ENCODE data around the gene CLDN24.

The CLDN24 gene

DNA sequence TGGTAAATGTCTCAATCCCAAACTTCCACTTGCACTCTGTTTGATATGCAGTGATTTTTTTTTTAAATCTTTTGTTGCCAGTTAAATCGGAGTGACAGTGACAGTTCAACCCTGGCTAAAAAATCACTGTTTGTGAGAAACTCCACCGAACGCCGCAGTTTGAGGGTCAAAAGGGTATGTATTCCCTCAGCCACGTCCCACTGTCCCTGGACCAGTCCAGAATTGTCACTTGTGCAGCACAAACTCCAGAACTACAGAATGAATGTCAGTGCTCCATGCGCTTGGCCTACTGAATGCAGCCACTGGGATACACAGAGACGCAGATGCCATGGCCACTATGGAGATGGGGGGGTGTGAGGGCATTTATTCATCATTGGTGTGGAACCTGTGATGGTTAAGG, 36.3 kb downstream of the CLDN24 start:
- H3K9ac ChIP-seq (ENCODE audit: low read length): no peak overlapping the region
- H3K4me3 ChIP-seq (ENCODE audit: insufficient read depth, low read length, poor library complexity, severe bottlenecking): no peak overlapping the region
- no peaks in the 10 kb centered on the region for H3K36me3 ChIP-seq (ENCODE audit: low read length)

DNA sequence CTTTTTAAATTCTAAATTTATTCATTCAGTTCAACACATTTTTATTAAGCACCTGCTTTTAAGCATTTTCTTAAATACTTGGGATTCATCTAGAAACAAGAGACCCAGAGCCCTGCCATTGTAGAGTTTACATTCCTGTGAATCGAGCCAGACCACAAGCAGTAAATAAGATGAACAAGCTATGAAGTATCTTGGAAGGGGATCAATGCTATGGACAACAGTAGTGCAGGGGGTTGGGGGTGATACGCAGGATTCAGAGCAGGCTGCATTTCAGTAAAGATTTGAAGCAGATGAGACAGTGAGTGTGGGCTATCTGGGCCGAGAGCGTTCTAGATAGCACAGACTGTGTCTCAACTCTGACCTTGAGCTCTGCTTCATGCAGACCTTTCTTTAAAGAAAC, 37.3 kb downstream of the CLDN24 start:
- Histone ChIP-seq H3K36me3 (ENCODE audit: low read length) (no peaks in the 10 kb centered on the region), H2AFZ (ENCODE audit: low read depth, low read length, severe bottlenecking) (no peak overlapping the region), H3F3A (ENCODE audit: insufficient read depth) (no peaks in the 10 kb centered on the region), H3K79me2 (ENCODE audit: insufficient read depth, low read length) (no peaks in the 10 kb centered on the region), H3K9me2 (replicated peaks; ENCODE audit: insufficient read depth, low read length) (no peaks in the 10 kb centered on the region), H4K20me1 (ENCODE audit: low read depth, low read length) (no peaks in the 10 kb centered on the region), H3K9ac (ENCODE audit: low read length) (no peak overlapping the region), H3K4me3 (ENCODE audit: insufficient read depth, low read length, poor library complexity, severe bottlenecking) (no peak overlapping the region), H3K27me3 (ENCODE audit: low read length) (no peaks in the 10 kb centered on the region), H3K9me3 (ENCODE audit: insufficient read depth, low read length) (no peaks in the 10 kb centered on the region), H3K4me2 (ENCODE audit: low read depth, low read length, poor library complexity, severe bottlenecking) (no peak overlapping the region), H3K27ac (ENCODE audit: low read depth, low read length) (no peak overlapping the region)
- no peak for TF ChIP-seq EZH2phosphoT487 (conservative IDR thresholded peaks at IDR 0.05; ENCODE audit: low read length)
- no peak for TF ChIP-seq CTCF (IDR thresholded peaks at IDR 0.05; ENCODE audit: insufficient read depth, low read length, poor library complexity, severe bottlenecking)

More for the DNA sequence above, 36.3 kb downstream of the CLDN24 start:
- Histone ChIP-seq H3K4me2 (ENCODE audit: low read depth, low read length, poor library complexity, severe bottlenecking) (no peak overlapping the region), H3K9me3 (ENCODE audit: insufficient read depth, low read length) (no peaks in the 10 kb centered on the region), H3K27me3 (ENCODE audit: low read length) (no peaks in the 10 kb centered on the region), H3F3A (ENCODE audit: insufficient read depth) (no peaks in the 10 kb centered on the region), H3K9me2 (replicated peaks; ENCODE audit: insufficient read depth, low read length) (no peaks in the 10 kb centered on the region), H4K20me1 (ENCODE audit: low read depth, low read length) (no peaks in the 10 kb centered on the region), H3K27ac (ENCODE audit: low read depth, low read length) (no peak overlapping the region), H3K79me2 (ENCODE audit: insufficient read depth, low read length) (no peaks in the 10 kb centered on the region), H2AFZ (ENCODE audit: low read depth, low read length, severe bottlenecking) (no peak overlapping the region)
- TF ChIP-seq EZH2phosphoT487 (conservative IDR thresholded peaks at IDR 0.05; ENCODE audit: low read length): no peak

DNA sequence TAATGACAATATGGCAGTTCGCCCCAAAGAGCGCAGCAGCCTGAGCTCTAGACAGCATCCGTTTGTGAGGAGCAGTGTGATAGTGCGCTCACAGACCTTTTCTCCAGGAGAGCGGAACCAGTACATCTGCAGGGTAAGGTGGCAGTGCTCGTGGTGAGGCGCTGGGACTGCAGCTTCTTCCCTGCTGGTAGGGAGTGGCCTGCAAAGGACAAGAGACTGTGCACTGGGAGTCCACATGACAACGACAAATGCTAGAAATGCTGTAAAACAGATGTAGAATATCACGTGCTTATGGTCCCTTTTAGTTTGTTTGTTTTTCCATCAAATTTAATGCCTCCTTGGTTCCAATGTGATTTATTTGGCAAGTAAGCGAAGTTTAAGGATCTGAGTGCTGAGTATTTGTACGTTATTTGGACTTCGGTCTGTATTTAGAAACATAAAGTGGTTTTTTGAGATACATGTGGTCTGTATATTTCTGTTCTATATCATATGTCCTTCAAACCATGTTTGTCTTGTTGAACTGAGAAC, 37.9 kb downstream of the CLDN24 start:
- TF ChIP-seq EZH2phosphoT487 (conservative IDR thresholded peaks at IDR 0.05; ENCODE audit: low read length) (no peak), CTCF (IDR thresholded peaks at IDR 0.05; ENCODE audit: insufficient read depth, low read length, poor library complexity, severe bottlenecking) (no peak)
- no peak overlapping the region for H3K4me3 ChIP-seq (ENCODE audit: insufficient read depth, low read length, poor library complexity, severe bottlenecking)
- no peak overlapping the region for H2AFZ ChIP-seq (ENCODE audit: low read depth, low read length, severe bottlenecking)

GRCh38 chr4:183276106-183276505, 46.1 kb downstream of the CLDN24 start:
- Histone ChIP-seq H3K9ac (ENCODE audit: low read length) (no peak overlapping the region), H3K27ac (ENCODE audit: low read depth, low read length) (no peak overlapping the region)

More for the DNA sequence above, 37.9 kb downstream of the CLDN24 start:
- no peaks in the 10 kb centered on the region for H4K20me1 ChIP-seq (ENCODE audit: low read depth, low read length)
- H3K9me2 ChIP-seq (replicated peaks; ENCODE audit: insufficient read depth, low read length): no peaks in the 10 kb centered on the region
- no peaks in the 10 kb centered on the region for H3K9me3 ChIP-seq (ENCODE audit: insufficient read depth, low read length)
- no peaks in the 10 kb centered on the region for H3K36me3 ChIP-seq (ENCODE audit: low read length)
- no peaks in the 10 kb centered on the region for H3F3A ChIP-seq (ENCODE audit: insufficient read depth)
- H3K27ac ChIP-seq (ENCODE audit: low read depth, low read length): no peak overlapping the region
- H3K79me2 ChIP-seq (ENCODE audit: insufficient read depth, low read length): no peaks in the 10 kb centered on the region
- H3K27me3 ChIP-seq (ENCODE audit: low read length): no peaks in the 10 kb centered on the region
- no peak overlapping the region for H3K4me2 ChIP-seq (ENCODE audit: low read depth, low read length, poor library complexity, severe bottlenecking)
- H3K9ac ChIP-seq (ENCODE audit: low read length): no peak overlapping the region

More at GRCh38 chr4:183276106-183276505, 46.1 kb downstream of the CLDN24 start:
- no peaks in the 10 kb centered on the region for H3K9me2 ChIP-seq (replicated peaks; ENCODE audit: insufficient read depth, low read length)
- H3K4me3 ChIP-seq (ENCODE audit: insufficient read depth, low read length, poor library complexity, severe bottlenecking): no peak overlapping the region
- no peaks in the 10 kb centered on the region for H3K36me3 ChIP-seq (ENCODE audit: low read length)
- H3K79me2 ChIP-seq (ENCODE audit: insufficient read depth, low read length): no peaks in the 10 kb centered on the region
- H4K20me1 ChIP-seq (ENCODE audit: low read depth, low read length): no peaks in the 10 kb centered on the region
- H3F3A ChIP-seq (ENCODE audit: insufficient read depth): no peaks in the 10 kb centered on the region
- H3K27me3 ChIP-seq (ENCODE audit: low read length): no peaks in the 10 kb centered on the region
- no peak for TF ChIP-seq CTCF (IDR thresholded peaks at IDR 0.05; ENCODE audit: insufficient read depth, low read length, poor library complexity, severe bottlenecking)
- TF ChIP-seq EZH2phosphoT487 (conservative IDR thresholded peaks at IDR 0.05; ENCODE audit: low read length): no peak
- peaks cover 3% of the 10 kb centered on the region; the same call in 1 of the 2 replicates for H3K9me3 ChIP-seq (ENCODE audit: insufficient read depth, low read length)
- H3K4me2 ChIP-seq (ENCODE audit: low read depth, low read length, poor library complexity, severe bottlenecking): no peak overlapping the region
- H2AFZ ChIP-seq (ENCODE audit: low read depth, low read length, severe bottlenecking): no peak overlapping the region

Data from SU-DHL-6 (cell line).